ENCODE measurements around the gene SRGAP3. TPM values are rescaled to one million over a fixed set of nuclear protein-coding genes. Genes with fewer than 3 reads are reported as not detected.

The SRGAP3 gene
- total RNA-seq, 1 experiment from 2014 or later: 0.69 TPM

- Histone ChIP-seq H3K4me1 (ENCODE audit: insufficient read depth, low read length, poor library complexity, severe bottlenecking) (no peaks in the 10 kb centered on the region), H3K36me3 (ENCODE audit: insufficient read depth, low read length, poor library complexity, severe bottlenecking) (no peaks in the 10 kb centered on the region), H3K4me3 (ENCODE audit: low read depth, low read length, poor library complexity, severe bottlenecking) (no peak overlapping the region), H3K9me3 (ENCODE audit: low read depth, low read length, poor library complexity, severe bottlenecking) (no peaks in the 10 kb centered on the region), H3K27ac (ENCODE audit: low read depth, low read length, poor library complexity, severe bottlenecking) (no peak overlapping the region), H3K27me3 (replicated peaks; ENCODE audit: insufficient read depth, low read depth, low read length, poor library complexity) (peaks cover 19% of the 10 kb centered on the region)
- CTCF ChIA-PET: no interaction called here
- DNase-seq (ENCODE audit: low spot score): no peak
- BruUV-seq (replicated peaks): no TSS peak
- POLR2A ChIA-PET (ENCODE audit: low non-redundant PET): no interaction called here
- TF ChIP-seq CTCF (conservative IDR thresholded peaks at IDR 0.05; ENCODE audit: low read depth, low read length) (no peak), EZH2 (IDR thresholded peaks at IDR 0.05; ENCODE audit: borderline replicate concordance, low read depth, low read length, poor library complexity, severe bottlenecking) (no peak)
- intact Hi-C loops (cut with micrococcal nuclease; ENCODE audit: unreplicated experiment): no loop called here
Observed at GRCh38 chr3:9036404-9037131, 212.9 kb downstream of the SRGAP3 start.

GRCh38 chr3:9035961-9036360 lies 213.5 kb downstream of the SRGAP3 start:
- peaks cover 16% of the 10 kb centered on the region for H3K27me3 ChIP-seq (replicated peaks; ENCODE audit: insufficient read depth, low read depth, low read length, poor library complexity)
- POLR2A ChIA-PET (ENCODE audit: low non-redundant PET): no interaction called here
- no TSS peak for BruUV-seq (replicated peaks)
- H3K36me3 ChIP-seq (ENCODE audit: insufficient read depth, low read length, poor library complexity, severe bottlenecking): no peaks in the 10 kb centered on the region
- CTCF ChIA-PET: no interaction called here
- no peak for DNase-seq (ENCODE audit: low spot score)
- H3K9me3 ChIP-seq (ENCODE audit: low read depth, low read length, poor library complexity, severe bottlenecking): no peaks in the 10 kb centered on the region
- no peak overlapping the region for H3K27ac ChIP-seq (ENCODE audit: low read depth, low read length, poor library complexity, severe bottlenecking)
- no peaks in the 10 kb centered on the region for H3K4me1 ChIP-seq (ENCODE audit: insufficient read depth, low read length, poor library complexity, severe bottlenecking)
- intact Hi-C loops (cut with micrococcal nuclease; ENCODE audit: unreplicated experiment): no loop called here
- no peak for TF ChIP-seq EZH2 (IDR thresholded peaks at IDR 0.05; ENCODE audit: borderline replicate concordance, low read depth, low read length, poor library complexity, severe bottlenecking)
- TF ChIP-seq CTCF (conservative IDR thresholded peaks at IDR 0.05; ENCODE audit: low read depth, low read length): no peak
- no peak overlapping the region for H3K4me3 ChIP-seq (ENCODE audit: low read depth, low read length, poor library complexity, severe bottlenecking)

- intact Hi-C loops (cut with micrococcal nuclease; ENCODE audit: unreplicated experiment): no loop called here
- no peak for TF ChIP-seq EZH2 (IDR thresholded peaks at IDR 0.05; ENCODE audit: borderline replicate concordance, low read depth, low read length, poor library complexity, severe bottlenecking)
- TF ChIP-seq CTCF (conservative IDR thresholded peaks at IDR 0.05; ENCODE audit: low read depth, low read length): no peak
- CTCF ChIA-PET: no interaction called here
- Histone ChIP-seq H3K36me3 (ENCODE audit: insufficient read depth, low read length, poor library complexity, severe bottlenecking) (no peaks in the 10 kb centered on the region), H3K4me1 (ENCODE audit: insufficient read depth, low read length, poor library complexity, severe bottlenecking) (no peaks in the 10 kb centered on the region), H3K9me3 (ENCODE audit: low read depth, low read length, poor library complexity, severe bottlenecking) (no peaks in the 10 kb centered on the region), H3K27me3 (replicated peaks; ENCODE audit: insufficient read depth, low read depth, low read length, poor library complexity) (peaks cover 16% of the 10 kb centered on the region), H3K27ac (ENCODE audit: low read depth, low read length, poor library complexity, severe bottlenecking) (no peak overlapping the region), H3K4me3 (ENCODE audit: low read depth, low read length, poor library complexity, severe bottlenecking) (no peak overlapping the region)
- no peak for DNase-seq (ENCODE audit: low spot score)
- POLR2A ChIA-PET (ENCODE audit: low non-redundant PET): no interaction called here
- no TSS peak for BruUV-seq (replicated peaks)
Observed at GRCh38 chr3:9035473-9035872, 214.0 kb downstream of the SRGAP3 start.

Data from A673 (cell line).